HepG2 (cell line): Measurements from ENCODE around the gene GNAL. TPM values are rescaled to one million over a fixed set of nuclear protein-coding genes. Genes with fewer than 3 reads are reported as not detected.

Experiments
- ATAC-seq: fragments of 200-7000 bp; cut with Tn5 transposase; 3 replicates; pipeline ENCODE4 v1.9.1; 2020; ENCODE audit warnings: mild to moderate bottlenecking, moderate library complexity
- BruUV-seq: library from RNA; stranded (reverse); fragments of 400-500 nt; replicated peaks from 2 replicates; lab custom pipeline; 2021; lab: Mats Ljungman, UMichigan
- CTCF ChIA-PET: fragments of 300-600 bp; formaldehyde crosslinking; extraction: SDS; loops from one replicate; lab custom pipeline; 2021; ENCODE audit warnings: low total read pairs, inconsistent platforms, low intra/inter-chr PET ratio; lab: Yijun Ruan, JAX
- POLR2A ChIA-PET: fragments of 350-600 bp; sonication (Branson Sonifier 250); formaldehyde crosslinking; loops from one replicate; lab custom pipeline; 2020; ENCODE audit warnings: antibody characterized with exemption, inconsistent platforms; lab: Yijun Ruan, JAX
- DNase-seq: peaks from one replicate; pipeline ENCODE4 v3.0.0-alpha.2; 2015; ENCODE audit warnings: low spot score
- FAIRE-seq: peaks from 3 replicates; lab custom pipeline; 2011; peaks lifted over from hg19 to GRCh38; lab: Jason Lieb, UNC
- H2AFZ ChIP-seq: one replicate; pipeline ENCODE4 v1.6.1; 2011; ENCODE audit warnings: low read length, inconsistent platforms
- H3K27ac ChIP-seq: fragments of 300-600 bp; 3 replicates; pipeline ENCODE4 v1.8.0; 2011; ENCODE audit warnings: mixed run types, mild to moderate bottlenecking, mixed read lengths, low read length, inconsistent platforms; ENCODE audit not compliant: insufficient read depth; ENCODE audit errors: extremely low read length
- H3K27me3 ChIP-seq, 2 experiments: fragments of 200-600 bp in 1 of 2; 2 replicates in 1 of 2; 3 replicates in 1 of 2; pipeline versions ENCODE4 v1.6.0 to v1.8.0; 2011; ENCODE audit warnings: low read length in 2 of 2, mild to moderate bottlenecking in 2 of 2, moderate library complexity in 2 of 2, inconsistent platforms in 1 of 2; ENCODE audit not compliant: insufficient read depth in 2 of 2, control insufficient read depth in 1 of 2
- H3K36me3 ChIP-seq, 2 experiments: fragments of 200-600 bp in 1 of 2; replicated peaks in 1 of 2; 2 replicates in 1 of 2; 3 replicates in 1 of 2; pipeline versions ENCODE4 v1.5.1 to v1.8.0; 2011; ENCODE audit warnings: low read length in 2 of 2, inconsistent platforms in 1 of 2; ENCODE audit not compliant: insufficient read depth in 2 of 2, control insufficient read depth in 1 of 2
- H3K4me1 ChIP-seq: 2 replicates; pipeline ENCODE4 v1.5.1; 2012; ENCODE audit warnings: low read length, inconsistent platforms; ENCODE audit not compliant: insufficient read depth
- H3K4me2 ChIP-seq: 2 replicates; pipeline ENCODE4 v1.6.0; 2011; ENCODE audit warnings: low read depth, low read length, inconsistent platforms
- H3K4me3 ChIP-seq, 3 experiments: fragments of 200-600 bp in 1 of 3; sonication (generic), shearing (Covaris generic) in 1 of 3; replicated peaks in 1 of 3; 2 replicates each; pipeline ENCODE4 v1.5.1; 2011 to 2016; ENCODE audit warnings: low read length in 3 of 3, inconsistent platforms in 2 of 3, low read depth in 2 of 3, mild to moderate bottlenecking in 2 of 3, control low read depth in 1 of 3, mixed read lengths in 1 of 3; ENCODE audit not compliant: insufficient read depth in 1 of 3
- H3K79me2 ChIP-seq: one replicate; pipeline ENCODE4 v1.6.1; 2011; ENCODE audit warnings: low read length, inconsistent platforms; ENCODE audit not compliant: insufficient read depth
- H3K9ac ChIP-seq: 2 replicates; pipeline ENCODE4 v1.6.0; 2011; ENCODE audit warnings: mild to moderate bottlenecking, low read depth, low read length, inconsistent platforms; ENCODE audit not compliant: insufficient read depth
- H3K9me3 ChIP-seq: 2 replicates; pipeline ENCODE4 v1.5.1; 2012; ENCODE audit warnings: mild to moderate bottlenecking, low read length
- H4K20me1 ChIP-seq: 2 replicates; pipeline ENCODE4 v1.6.0; 2011; ENCODE audit warnings: inconsistent platforms, mild to moderate bottlenecking, low read length, moderate library complexity; ENCODE audit not compliant: insufficient read depth
- ARNT2 ChIP-seq: sonication (generic); formaldehyde crosslinking; IDR thresholded peaks from 2 replicates; pipeline ENCODE4 v1.8.0; 2022; ENCODE audit warnings: mild to moderate bottlenecking, low read depth, missing genetic modification reagents, moderate library complexity
- CHD2 ChIP-seq: IDR thresholded peaks from 2 replicates; pipeline ENCODE4 v1.6.1; 2011; ENCODE audit warnings: low read depth, low read length, improper control_type of control experiment
- GATAD1 ChIP-seq: IDR thresholded peaks from 2 replicates; pipeline ENCODE4 v1.6.1; 2016; ENCODE audit warnings: missing genetic modification reagents, missing compliant biosample characterization
- GPN1 ChIP-seq: sonication (generic); formaldehyde crosslinking; IDR thresholded peaks from 2 replicates; pipeline ENCODE4 v1.5.1; 2020; ENCODE audit warnings: missing genetic modification reagents, borderline replicate concordance
- GRHL1 ChIP-seq: sonication (generic); formaldehyde crosslinking; conservative IDR thresholded peaks from 2 replicates; pipeline ENCODE4 v1.8.0; 2022; ENCODE audit warnings: missing genetic modification reagents
- JUN ChIP-seq: sonication (generic); formaldehyde crosslinking; IDR thresholded peaks from 2 replicates; pipeline ENCODE4 v1.4.0; 2020; ENCODE audit warnings: mild to moderate bottlenecking, missing genetic modification reagents
- KLF12 ChIP-seq: sonication (generic); formaldehyde crosslinking; IDR thresholded peaks from 2 replicates; pipeline ENCODE4 v1.4.0; 2020; ENCODE audit warnings: missing genetic modification reagents, borderline replicate concordance
- LRRFIP1 ChIP-seq: sonication (generic); formaldehyde crosslinking; conservative IDR thresholded peaks from 2 replicates; pipeline ENCODE4 v1.4.0; 2020; ENCODE audit warnings: missing genetic modification reagents
- MIXL1 ChIP-seq: IDR thresholded peaks from 2 replicates; pipeline ENCODE4 v1.6.1; 2016
- NFIC ChIP-seq: IDR thresholded peaks from 2 replicates; pipeline ENCODE4 v1.6.1; 2012; ENCODE audit warnings: mild to moderate bottlenecking, low read length, inconsistent platforms
- PREB ChIP-seq: sonication (generic); formaldehyde crosslinking; IDR thresholded peaks from 2 replicates; pipeline ENCODE4 v1.4.0; 2020; ENCODE audit warnings: missing genetic modification reagents
- SNAPC2 ChIP-seq: sonication (generic); formaldehyde crosslinking; IDR thresholded peaks from 2 replicates; pipeline ENCODE4 v1.8.1; 2022; ENCODE audit warnings: mild to moderate bottlenecking, missing genetic modification reagents
- SP5 ChIP-seq: IDR thresholded peaks from 2 replicates; pipeline ENCODE4 v1.6.1; 2016; ENCODE audit warnings: low read depth, borderline replicate concordance
- ZFP90 ChIP-seq: sonication (generic); formaldehyde crosslinking; IDR thresholded peaks from 2 replicates; pipeline ENCODE4 v1.8.0; 2022; ENCODE audit warnings: missing genetic modification reagents, mild to moderate bottlenecking, inconsistent platforms, borderline replicate concordance
- ZNF691 ChIP-seq: sonication (generic); formaldehyde crosslinking; IDR thresholded peaks from 2 replicates; pipeline ENCODE4 v1.4.0; 2020; ENCODE audit warnings: missing genetic modification reagents, low read depth, mild to moderate bottlenecking, borderline replicate concordance
- ZNF704 ChIP-seq: sonication (generic); formaldehyde crosslinking; IDR thresholded peaks from 2 replicates; pipeline ENCODE4 v1.8.1; 2023; ENCODE audit warnings: mild to moderate bottlenecking, inconsistent platforms, moderate library complexity, missing genetic modification reagents, borderline replicate concordance
- ZNF75D ChIP-seq: sonication (generic); formaldehyde crosslinking; IDR thresholded peaks from 2 replicates; pipeline ENCODE4 v1.8.1; 2023; ENCODE audit warnings: missing genetic modification reagents, mild to moderate bottlenecking, borderline replicate concordance
- ZNF776 ChIP-seq: sonication (generic); formaldehyde crosslinking; IDR thresholded peaks from 2 replicates; pipeline ENCODE4 v1.4.0; 2020; ENCODE audit warnings: mild to moderate bottlenecking, missing genetic modification reagents
- WGBS: methylation state at CpG from one replicate; pipeline ENCODE4 v1.1.6; 2017; ENCODE audit warnings: low lambda C conversion rate; 5-methylcytosine and 5-hydroxymethylcytosine counted together
- in situ Hi-C: cut with HindIII; loops from 2 replicates; pipeline ENCODE4 v1.10.0; 2017; ENCODE audit warnings: low pct_unique_long_range_greater_than_20kb; ENCODE audit not compliant: extremely low pct_ligation_motif_present
- intact Hi-C: fragments of 100-400 bp; cut with micrococcal nuclease; formaldehyde crosslinking; loops from one replicate; pipeline ENCODE4 v1.10.0; 2022; ENCODE audit not compliant: unreplicated experiment
- polyA plus RNA-seq, 8 experiments: library from polyadenylated mRNA; depleted of rRNA in 3 of 8; stranded (reverse) in 7 of 8; unstranded in 1 of 8; fragments of >200 nt; fragmentation: Illumina TruSeq in 4 of 8; extraction: Trizol in 4 of 8; gene quantifications; 2 replicates each; pipeline versions ENCODE4 v1.2.1 to v1.2.3, GENCODE V29; 2011 to 2016; ENCODE audit warnings: low read depth in 4 of 8, missing spikeins in 1 of 8, mixed read lengths in 1 of 8; ENCODE audit not compliant: insufficient read depth in 1 of 8
- total RNA-seq, 5 experiments: library from RNA; depleted of rRNA; stranded (reverse); fragments of >200 nt; fragmentation: Illumina TruSeq; extraction: Trizol; gene quantifications; 2 replicates each; pipeline ENCODE4 v1.2.3, GENCODE V29; 2016; ENCODE audit warnings: low read depth in 1 of 5

Gene GNAL
- total and polyA plus RNA-seq, 2 of the 13 experiments (the other 11 are each of a cell fraction or from before 2014, with no cell fraction given), result 0.87 to 1.4 TPM

GRCh38 chr18:11828786-11829432 lies 139.8 kb downstream of the GNAL start:
- ATAC-seq (no peak), FAIRE-seq (no peak), DNase-seq (no peak)
- H3K9ac ChIP-seq, result no peak overlapping the region
- no peak overlapping the region for H2AFZ ChIP-seq
- H4K20me1 ChIP-seq, result no peaks in the 10 kb centered on the region
- POLR2A ChIA-PET, result no interaction called here
- H3K27ac ChIP-seq, result no peak overlapping the region
- BruUV-seq, result no TSS peak
- no peaks in the 10 kb centered on the region for H3K9me3 ChIP-seq
- in situ Hi-C loops (loop anchor here (5.0 kb wide), 1 partner anchor 43 kb away; no protein-coding TSS in a partner anchor), intact Hi-C loops (no loop called here)
- 53% methylated on average over 6 of the region's 6 CpGs for WGBS
- no peaks in the 10 kb centered on the region for H3K36me3 ChIP-seq
- H3K27me3 ChIP-seq, result no peaks in the 10 kb centered on the region
- H3K4me1 ChIP-seq, result no peaks in the 10 kb centered on the region
- no peak overlapping the region for H3K4me3 ChIP-seq
- H3K79me2 ChIP-seq, result no peaks in the 10 kb centered on the region
- no peak overlapping the region for H3K4me2 ChIP-seq
- CTCF ChIA-PET, result no interaction called here
- TF ChIP-seq SNAPC2, result no peak
- no peak for TF ChIP-seq NFIC
- no peak for TF ChIP-seq GATAD1
- TF ChIP-seq ZNF704 (CRISPR knock-in tag), result no peak
- no peak for TF ChIP-seq ZFP90 (CRISPR knock-in tag)
- no peak for TF ChIP-seq ARNT2 (CRISPR knock-in tag)
- TF ChIP-seq KLF12 (CRISPR knock-in tag), result no peak
- no peak for TF ChIP-seq LRRFIP1 (CRISPR knock-in tag)
- no peak for TF ChIP-seq MIXL1 (CRISPR knock-in tag)
- no peak for TF ChIP-seq CHD2
- TF ChIP-seq ZNF75D (CRISPR knock-in tag), result no peak
- no peak for TF ChIP-seq PREB (CRISPR knock-in tag)
- no peak for TF ChIP-seq SP5 (CRISPR knock-in tag)
- no peak for TF ChIP-seq ZNF776
- TF ChIP-seq GRHL1, result no peak
- no peak for TF ChIP-seq ZNF691 (CRISPR knock-in tag)
- TF ChIP-seq JUN (CRISPR knock-in tag), result no peak
- TF ChIP-seq GPN1 (CRISPR knock-in tag), result no peak
